ENCODE data around the gene TBX22.
"Not testable (repeated sequence)": the region's sequence is repeated elsewhere in the genome, so short reads cannot be mapped to it uniquely, and the experiment has no call there.

TBX22 gene

DNA sequence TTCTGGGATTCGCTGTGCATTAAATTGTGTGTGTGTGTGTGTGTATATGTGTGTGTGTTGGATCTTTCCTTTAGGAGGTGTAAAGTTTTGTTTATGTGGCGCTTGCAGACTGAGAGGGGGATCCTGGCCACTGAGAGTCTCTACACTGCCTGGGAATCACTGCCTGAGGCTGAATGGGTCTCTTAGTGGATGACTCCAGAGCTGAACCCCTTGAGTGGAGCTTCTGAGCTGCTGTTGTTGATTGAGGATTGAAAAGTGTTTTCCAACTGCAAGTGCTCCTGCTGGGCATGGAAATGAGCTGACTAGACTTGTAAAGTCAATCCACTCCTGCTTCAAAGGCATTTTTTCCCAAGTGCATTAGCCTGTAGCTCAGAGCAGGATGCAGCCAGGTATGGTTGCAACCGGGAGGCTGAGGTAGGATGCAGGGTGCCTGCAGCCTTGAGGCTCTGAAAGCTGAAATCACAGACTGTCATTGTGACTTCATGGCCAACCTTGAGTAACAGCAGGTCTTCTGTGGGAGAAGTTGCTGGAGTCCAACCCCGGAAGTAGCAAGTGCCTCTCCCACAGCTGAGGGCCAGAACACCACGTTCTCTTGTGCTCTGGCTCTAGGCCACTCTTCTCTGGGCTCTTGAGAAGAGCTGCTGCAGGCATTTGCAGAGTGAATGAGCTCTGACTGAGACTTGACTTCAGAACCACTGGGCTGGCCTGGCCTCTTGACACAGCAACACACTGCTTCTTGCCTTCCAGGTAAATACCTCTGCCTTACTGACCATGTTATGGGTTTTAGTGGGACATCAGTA is at the start of gene TBX22:
Gene TBX22 (plus strand): TSS at position 613 of the 800 bp plus-strand sequence. CDS start 7,517 bp downstream, outside the sequence.
- Histone ChIP-seq H3K36me3 (replicated peaks) (no peaks in the 10 kb centered on the region), H3K27me3 (ENCODE audit: low read depth) (no peaks in the 10 kb centered on the region), H3K9me3 (no peaks in the 10 kb centered on the region), H3K4me3 (no peak within 1 kb of the TSS), H3K4me1 (no peaks in the 10 kb centered on the region)
- DNase-seq (ENCODE audit: low spot score in 2 of 2) = no peak
- in situ Hi-C loops (cut with MboI; ENCODE audit: low sequenced_read_pairs) = no loop called here

DNA sequence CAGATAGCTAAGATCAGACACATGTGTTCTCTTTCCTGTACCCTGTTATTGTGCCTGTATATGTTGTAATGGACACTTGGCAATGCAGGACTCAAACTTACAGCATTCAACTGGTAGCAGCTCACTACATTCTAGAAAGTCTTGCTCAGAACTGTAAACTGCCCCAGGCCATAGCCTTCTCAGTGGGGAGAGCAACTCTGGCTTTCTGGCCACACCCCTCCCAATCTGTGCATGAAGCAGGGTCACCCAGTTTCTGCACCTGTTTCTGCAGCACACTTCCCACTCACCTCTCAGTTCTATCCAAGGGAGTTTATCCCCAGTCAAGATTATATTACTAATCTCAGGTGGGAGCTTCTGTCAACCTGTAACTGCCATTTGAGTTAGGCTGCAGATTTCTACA is 38.9 kb upstream of the TBX22 start:
- DNase-seq (ENCODE audit: low spot score in 2 of 2) = no peak
- Histone ChIP-seq H3K4me1 (no peaks in the 10 kb centered on the region), H3K27me3 (ENCODE audit: low read depth) (no peaks in the 10 kb centered on the region), H3K9me3 (no peaks in the 10 kb centered on the region), H3K4me3 (no peak overlapping the region), H3K36me3 (replicated peaks) (no peaks in the 10 kb centered on the region)
- in situ Hi-C loops (cut with MboI; ENCODE audit: low sequenced_read_pairs) = no loop called here

GRCh38 chrX:80004458-80004857 is 10.1 kb upstream of the TBX22 start:
- Histone ChIP-seq H3K9me3 (no peaks in the 10 kb centered on the region), H3K4me1 (no peaks in the 10 kb centered on the region), H3K27me3 (ENCODE audit: low read depth) (no peaks in the 10 kb centered on the region), H3K4me3 (no peak overlapping the region), H3K36me3 (replicated peaks) (no peaks in the 10 kb centered on the region; the same call in 1 of the 2 replicates)
- DNase-seq (ENCODE audit: low spot score in 2 of 2) = no peak
- in situ Hi-C loops (cut with MboI; ENCODE audit: low sequenced_read_pairs) = no loop called here

- no peaks in the 10 kb centered on the region for H3K4me1 ChIP-seq
- no peak for DNase-seq (ENCODE audit: low spot score in 2 of 2)
- H3K4me3 ChIP-seq = no peak overlapping the region
- H3K36me3 ChIP-seq (replicated peaks) = no peaks in the 10 kb centered on the region; the same call in 1 of the 2 replicates
- H3K27me3 ChIP-seq (ENCODE audit: low read depth) = no peaks in the 10 kb centered on the region
- H3K9me3 ChIP-seq = no peaks in the 10 kb centered on the region
- in situ Hi-C loops (cut with MboI; ENCODE audit: low sequenced_read_pairs) = no loop called here
These were observed 3.0 kb upstream of the TBX22 start for GRCh38 chrX:80011522-80011921.

DNA sequence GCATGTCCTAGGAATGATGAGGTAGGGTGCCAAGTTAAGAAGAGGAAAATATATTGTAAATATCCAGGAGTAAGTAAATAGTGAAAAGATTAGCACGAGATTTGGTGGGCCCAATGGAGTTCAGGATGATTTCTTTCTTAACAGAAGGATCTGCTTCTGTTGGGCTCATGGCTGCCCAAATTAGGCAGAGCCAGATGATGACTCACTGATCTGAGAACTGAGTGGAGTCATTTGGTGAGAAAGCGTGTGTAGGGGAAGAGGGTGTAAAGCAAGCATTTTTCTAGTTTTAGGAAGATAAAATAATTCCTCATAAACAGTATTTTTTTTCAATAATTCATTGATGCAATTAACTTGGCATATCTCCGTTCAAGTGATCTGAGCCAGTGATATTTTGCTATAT is 1.6 kb downstream of the TBX22 start:
- Histone ChIP-seq H3K9me3 (no peaks in the 10 kb centered on the region), H3K36me3 (replicated peaks) (no peaks in the 10 kb centered on the region), H3K4me3 (no peak overlapping the region), H3K27me3 (ENCODE audit: low read depth) (no peaks in the 10 kb centered on the region), H3K4me1 (no peaks in the 10 kb centered on the region)
- in situ Hi-C loops (cut with MboI; ENCODE audit: low sequenced_read_pairs) = no loop called here
- no peak for DNase-seq (ENCODE audit: low spot score in 2 of 2)

DNA sequence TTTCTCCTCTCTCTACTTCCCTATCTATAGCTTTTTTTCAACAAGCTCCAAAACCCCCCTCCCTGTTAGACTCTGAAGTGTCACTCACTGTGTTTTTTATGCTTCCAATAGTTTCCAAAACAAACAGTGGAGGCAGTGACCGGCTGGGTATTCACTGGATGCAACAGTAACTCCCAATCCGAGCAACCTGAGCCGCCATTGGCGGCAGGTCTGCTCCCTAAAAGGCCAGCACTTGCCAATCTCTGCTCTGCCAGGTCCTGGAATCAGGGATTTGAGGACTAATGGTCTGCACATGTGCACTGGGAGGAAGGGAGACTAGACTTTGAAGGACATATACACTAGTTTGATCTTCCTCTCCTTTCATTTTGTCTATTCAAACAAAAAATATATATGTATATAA is 7.1 kb downstream of the TBX22 start:
- H3K9me3 ChIP-seq = no peaks in the 10 kb centered on the region
- H3K4me1 ChIP-seq = no peaks in the 10 kb centered on the region
- DNase-seq (ENCODE audit: low spot score in 2 of 2) = no peak
- no peak overlapping the region for H3K4me3 ChIP-seq
- no peaks in the 10 kb centered on the region for H3K27me3 ChIP-seq (ENCODE audit: low read depth)
- in situ Hi-C loops (cut with MboI; ENCODE audit: low sequenced_read_pairs) = no loop called here
- H3K36me3 ChIP-seq (replicated peaks) = no peaks in the 10 kb centered on the region

- Histone ChIP-seq H3K4me3 (no peak overlapping the region), H3K4me1 (no peaks in the 10 kb centered on the region), H3K9me3 (no peaks in the 10 kb centered on the region), H3K27me3 (ENCODE audit: low read depth) (no peaks in the 10 kb centered on the region), H3K36me3 (replicated peaks) (no peaks in the 10 kb centered on the region)
- DNase-seq (ENCODE audit: low spot score in 2 of 2) = no peak
- in situ Hi-C loops (cut with MboI; ENCODE audit: low sequenced_read_pairs) = no loop called here
These were observed 7.9 kb downstream of the TBX22 start for GRCh38 chrX:80022363-80023031.

- Histone ChIP-seq H3K4me3 (no peak overlapping the region), H3K4me1 (no peaks in the 10 kb centered on the region), H3K36me3 (replicated peaks) (no peaks in the 10 kb centered on the region), H3K9me3 (no peaks in the 10 kb centered on the region), H3K27me3 (ENCODE audit: low read depth) (no peaks in the 10 kb centered on the region)
- in situ Hi-C loops (cut with MboI; ENCODE audit: low sequenced_read_pairs) = no loop called here
- DNase-seq (ENCODE audit: low spot score in 2 of 2) = no peak
These were observed 11.6 kb downstream of the TBX22 start for GRCh38 chrX:80026116-80026515.

DNA sequence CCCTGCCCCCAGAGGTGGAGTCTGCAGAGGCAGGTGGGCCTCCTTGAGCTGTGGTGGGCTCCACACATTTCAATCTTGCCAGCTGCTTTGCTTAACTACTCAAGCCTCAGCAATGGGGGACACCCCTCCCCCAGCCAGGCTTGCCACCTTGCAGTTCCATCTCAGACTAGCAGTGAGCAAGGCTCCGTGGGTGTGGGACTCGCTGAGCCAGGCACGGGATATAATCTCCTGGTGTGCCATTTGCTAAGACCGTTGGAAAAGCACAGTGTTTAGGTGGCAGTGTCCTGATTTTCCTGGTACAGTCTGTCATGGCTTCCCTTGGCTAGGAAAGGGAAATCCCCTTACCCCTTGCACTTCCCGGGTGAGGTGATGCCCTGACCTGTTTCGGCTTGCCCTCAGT is 51.6 kb downstream of the TBX22 start:
- DNase-seq (ENCODE audit: low spot score in 2 of 2); H3K36me3 ChIP-seq (replicated peaks); H3K4me3 ChIP-seq; H3K9me3 ChIP-seq; H3K4me1 ChIP-seq; in situ Hi-C loops (cut with MboI; ENCODE audit: low sequenced_read_pairs); H3K27me3 ChIP-seq (ENCODE audit: low read depth): not testable (repeated sequence)

- H3K27me3 ChIP-seq (ENCODE audit: low read depth); H3K36me3 ChIP-seq (replicated peaks); H3K9me3 ChIP-seq; in situ Hi-C loops (cut with MboI; ENCODE audit: low sequenced_read_pairs); H3K4me3 ChIP-seq; H3K4me1 ChIP-seq; DNase-seq (ENCODE audit: low spot score in 2 of 2): not testable (repeated sequence)
These were observed 61.1 kb downstream of the TBX22 start for GRCh38 chrX:80075625-80076024.
